GM12878 (cell line): ENCODE results near the gene FRS3. TPM values are rescaled to one million over a fixed set of nuclear protein-coding genes. Genes with fewer than 3 reads are reported as not detected.

Source experiments
- ATAC-seq: fragments of 200-7000 bp; cut with Tn5 transposase; 3 replicates; pipeline ENCODE4 v1.9.1; 2020; ENCODE audit warnings: mild to moderate bottlenecking, moderate library complexity
- BruUV-seq: library from RNA; stranded (reverse); fragments of 400-500 nt; replicated peaks from 2 replicates; lab custom pipeline; 2021; lab: Mats Ljungman, UMichigan
- CTCF ChIA-PET: fragments of 300-600 bp; sonication (Branson Sonifier 250); formaldehyde crosslinking; extraction: SDS; loops from one replicate; lab custom pipeline; 2021; ENCODE audit warnings: inconsistent platforms; lab: Yijun Ruan, JAX
- POLR2A ChIA-PET: fragments of 350-600 bp; formaldehyde crosslinking; extraction: SDS; loops from one replicate; lab custom pipeline; 2021; ENCODE audit warnings: inconsistent platforms; lab: Charles Lee
- RAD21 ChIA-PET: fragments of 300-600 bp; sonication (Branson Sonifier 250); formaldehyde crosslinking; loops from one replicate; lab custom pipeline; 2023; ENCODE audit warnings: antibody characterized with exemption; ENCODE audit not compliant: unreplicated experiment; lab: Charles Lee
- SMC1A ChIA-PET: fragments of 300-600 bp; sonication (Branson Sonifier 250); formaldehyde crosslinking; loops from one replicate; lab custom pipeline; 2023; ENCODE audit not compliant: unreplicated experiment, uncharacterized antibody; lab: Charles Lee
- DNase-seq: peaks from one replicate; pipeline ENCODE4 v3.0.0-alpha.2; 2011; ENCODE audit warnings: low read depth, low spot score
- FAIRE-seq: peaks from 3 replicates; lab custom pipeline; 2011; peaks lifted over from hg19 to GRCh38; lab: Jason Lieb, UNC
- H2AFZ ChIP-seq: 2 replicates; pipeline ENCODE4 v1.6.0; 2011; ENCODE audit warnings: low read depth, low read length, control low read depth; ENCODE audit not compliant: control insufficient read depth
- H3K27ac ChIP-seq: 2 replicates; pipeline ENCODE4 v1.5.1; 2011; ENCODE audit warnings: control low read depth; ENCODE audit not compliant: control insufficient read depth, insufficient read depth
- H3K27me3 ChIP-seq, 2 experiments: replicated peaks in 1 of 2; 2 replicates each; pipeline versions ENCODE4 v1.6.0 to v1.6.1; 2011; ENCODE audit warnings: low read length in 1 of 2; ENCODE audit not compliant: control insufficient read depth in 2 of 2, insufficient read depth in 2 of 2
- H3K36me3 ChIP-seq, 2 experiments: 2 replicates each; pipeline ENCODE4 v1.5.1; 2011; ENCODE audit warnings: low read length in 1 of 2; ENCODE audit not compliant: control insufficient read depth in 2 of 2, insufficient read depth in 2 of 2
- H3K4me1 ChIP-seq: 2 replicates; pipeline ENCODE4 v1.6.1; 2011; ENCODE audit warnings: mild to moderate bottlenecking, low read length, moderate library complexity, mixed read lengths; ENCODE audit not compliant: control insufficient read depth, insufficient read depth
- H3K4me2 ChIP-seq: 2 replicates; pipeline ENCODE4 v1.6.0; 2011; ENCODE audit warnings: control low read depth; ENCODE audit not compliant: control insufficient read depth, insufficient read depth
- H3K4me3 ChIP-seq: fragments of 200-600 bp; sonication (generic); 2 replicates; pipeline ENCODE4 v1.5.1; 2016
- H3K79me2 ChIP-seq: 2 replicates; pipeline ENCODE4 v1.6.0; 2011; ENCODE audit warnings: low read length; ENCODE audit not compliant: control insufficient read depth, insufficient read depth
- H3K9ac ChIP-seq: 2 replicates; pipeline ENCODE4 v1.8.0; 2011; ENCODE audit warnings: low read length, control low read depth, mixed read lengths; ENCODE audit not compliant: control insufficient read depth, insufficient read depth
- H3K9me3 ChIP-seq: replicated peaks from 3 replicates; pipeline ENCODE4 v1.5.1; 2011; ENCODE audit warnings: mild to moderate bottlenecking, low read length; ENCODE audit not compliant: control insufficient read depth, insufficient read depth
- H4K20me1 ChIP-seq: 2 replicates; pipeline ENCODE4 v1.6.0; 2011; ENCODE audit not compliant: control insufficient read depth, insufficient read depth
- CBX3 ChIP-seq: fragments of 200-600 bp; sonication (generic); IDR thresholded peaks from 2 replicates; pipeline ENCODE4 v1.6.1; 2016; ENCODE audit warnings: low read depth, borderline replicate concordance
- IKZF2 ChIP-seq, 2 experiments: fragments of 450-650 bp; IDR thresholded peaks; 2 replicates each; pipeline ENCODE4 v1.6.1; 2017; ENCODE audit warnings: mild to moderate bottlenecking in 2 of 2, moderate library complexity in 2 of 2
- MEF2A ChIP-seq: IDR thresholded peaks from 2 replicates; pipeline ENCODE4 v1.6.1; 2011; ENCODE audit warnings: low read depth, mild to moderate bottlenecking, low read length, moderate library complexity; ENCODE audit not compliant: insufficient read depth
- MYB ChIP-seq: fragments of 150-350 bp; IDR thresholded peaks from 2 replicates; pipeline ENCODE4 v1.6.1; 2014; ENCODE audit warnings: mild to moderate bottlenecking, low read depth, low read length, borderline replicate concordance
- NFXL1 ChIP-seq: fragments of 450-650 bp; IDR thresholded peaks from 2 replicates; pipeline ENCODE4 v1.6.1; 2017; ENCODE audit warnings: antibody characterized with exemption, mild to moderate bottlenecking, borderline replicate concordance
- PML ChIP-seq: IDR thresholded peaks from 2 replicates; pipeline ENCODE4 v1.6.1; 2012; ENCODE audit warnings: low read length, inconsistent platforms
- RCOR1 ChIP-seq: conservative IDR thresholded peaks from 2 replicates; pipeline ENCODE4 v1.6.1; 2012; ENCODE audit warnings: low read depth, low read length, improper control_type of control experiment
- RUNX3 ChIP-seq: IDR thresholded peaks from 2 replicates; pipeline ENCODE4 v1.6.1; 2012; ENCODE audit warnings: low read length, inconsistent platforms
- SIN3A ChIP-seq: IDR thresholded peaks from 2 replicates; pipeline ENCODE4 v1.6.1; 2012; ENCODE audit warnings: low read depth, low read length, improper control_type of control experiment
- SREBF1 ChIP-seq: IDR thresholded peaks from 2 replicates; pipeline ENCODE4 v1.6.1; 2012; ENCODE audit warnings: mild to moderate bottlenecking, low read length
- ZBED1 ChIP-seq: IDR thresholded peaks from 2 replicates; pipeline ENCODE4 v1.6.1; 2016; ENCODE audit warnings: borderline replicate concordance
- ZNF274 ChIP-seq: IDR thresholded peaks from one replicate; pipeline ENCODE4 v1.8.0; 2011; ENCODE audit not compliant: insufficient read length, insufficient read depth
- ZNF622 ChIP-seq: fragments of 450-650 bp; IDR thresholded peaks from 2 replicates; pipeline ENCODE4 v1.6.1; 2017; ENCODE audit warnings: mild to moderate bottlenecking, inconsistent platforms
- ZSCAN29 ChIP-seq: fragments of 450-650 bp; IDR thresholded peaks from 2 replicates; pipeline ENCODE4 v1.6.1; 2017; ENCODE audit warnings: mild to moderate bottlenecking, moderate library complexity
- whole genome bisulfite sequencing: methylation state at CpG from one replicate; pipeline ENCODE4 v1.1.6; 2016; ENCODE audit warnings: low lambda C conversion rate; ENCODE audit not compliant: insufficient replicate concordance, insufficient coverage; ENCODE audit errors: missing lambda C conversion rate; 5-methylcytosine and 5-hydroxymethylcytosine counted together
- in situ Hi-C: fragments of 300-500 bp; cut with MboI; formaldehyde crosslinking; loops from 9 replicates; pipeline ENCODE4 v1.14.3; 2018; ENCODE audit warnings: mixed read lengths
- intact Hi-C: fragments of 100-400 bp; cut with micrococcal nuclease; formaldehyde crosslinking; loops from one replicate; pipeline ENCODE4 v1.14.2; 2022; ENCODE audit not compliant: unreplicated experiment
- polyA plus RNA-seq, 11 experiments: library from polyadenylated mRNA; depleted of rRNA in 4 of 11; unstranded in 6 of 11; stranded (reverse) in 5 of 11; fragments of >200 nt; fragmentation: Nextera tagmentation in 4 of 11; fragmentation: Illumina TruSeq in 1 of 11; extraction: Ambion mirVana in 4 of 11; extraction: Trizol in 1 of 11; gene quantifications; 1 replicate in 1 of 11; 2 replicates in 10 of 11; pipeline versions ENCODE4 v1.2.1 to v1.2.3, GENCODE V29; 2011 to 2016; ENCODE audit warnings: inconsistent platforms in 2 of 11, missing spikeins in 2 of 11, low read depth in 1 of 11
- total RNA-seq, 4 experiments: library from RNA; depleted of rRNA in 3 of 4; stranded (reverse); fragments of >200 nt in 3 of 4; fragmentation: Illumina TruSeq in 1 of 4; extraction: Trizol in 1 of 4; gene quantifications; 2 replicates each; pipeline versions ENCODE4 v1.2.1 to v1.2.3, GENCODE V29; 2013 to 2021
- TF ChIP-seq, protein P1 (sequence below): IDR thresholded peaks from 2 replicates; pipeline ENCODE4 v1.6.1; 2012; ENCODE audit warnings: improper control_type of control experiment, low read depth, low read length; ENCODE audit not compliant: insufficient replicate concordance
- TF ChIP-seq, protein P2 (sequence below): fragments of 450-650 bp; IDR thresholded peaks from 2 replicates; pipeline ENCODE4 v1.6.1; 2016; ENCODE audit warnings: mild to moderate bottlenecking

The FRS3 gene
- total and polyA plus RNA-seq, 10 of the 15 experiments (the other 5 are each of a cell fraction or from before 2014, with no cell fraction given), result 0.05 to 3.4 (median 1.5) TPM

DNA sequence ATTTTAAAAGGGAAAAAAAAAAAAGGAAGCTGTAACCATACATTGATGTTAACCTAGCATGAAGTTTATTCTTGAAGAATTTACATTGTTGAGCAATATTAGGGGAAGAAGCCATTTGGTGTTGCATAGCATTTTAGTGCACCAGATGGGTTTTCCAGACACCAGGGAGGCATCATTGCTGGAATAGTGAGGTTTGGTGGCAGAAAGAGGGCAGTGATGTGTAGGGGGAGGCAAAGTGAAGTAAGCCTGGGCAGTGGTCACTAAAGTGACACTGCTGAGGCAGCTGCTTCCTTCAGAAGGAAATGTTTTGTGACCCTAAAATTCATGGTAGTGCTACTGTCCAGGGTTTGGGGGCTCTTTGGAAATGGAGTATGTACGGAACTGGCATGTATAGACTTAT is 10.3 kb upstream of the FRS3 start:
- TF ChIP-seq SREBF1, result no peak
- TF ChIP-seq, protein P1, sequence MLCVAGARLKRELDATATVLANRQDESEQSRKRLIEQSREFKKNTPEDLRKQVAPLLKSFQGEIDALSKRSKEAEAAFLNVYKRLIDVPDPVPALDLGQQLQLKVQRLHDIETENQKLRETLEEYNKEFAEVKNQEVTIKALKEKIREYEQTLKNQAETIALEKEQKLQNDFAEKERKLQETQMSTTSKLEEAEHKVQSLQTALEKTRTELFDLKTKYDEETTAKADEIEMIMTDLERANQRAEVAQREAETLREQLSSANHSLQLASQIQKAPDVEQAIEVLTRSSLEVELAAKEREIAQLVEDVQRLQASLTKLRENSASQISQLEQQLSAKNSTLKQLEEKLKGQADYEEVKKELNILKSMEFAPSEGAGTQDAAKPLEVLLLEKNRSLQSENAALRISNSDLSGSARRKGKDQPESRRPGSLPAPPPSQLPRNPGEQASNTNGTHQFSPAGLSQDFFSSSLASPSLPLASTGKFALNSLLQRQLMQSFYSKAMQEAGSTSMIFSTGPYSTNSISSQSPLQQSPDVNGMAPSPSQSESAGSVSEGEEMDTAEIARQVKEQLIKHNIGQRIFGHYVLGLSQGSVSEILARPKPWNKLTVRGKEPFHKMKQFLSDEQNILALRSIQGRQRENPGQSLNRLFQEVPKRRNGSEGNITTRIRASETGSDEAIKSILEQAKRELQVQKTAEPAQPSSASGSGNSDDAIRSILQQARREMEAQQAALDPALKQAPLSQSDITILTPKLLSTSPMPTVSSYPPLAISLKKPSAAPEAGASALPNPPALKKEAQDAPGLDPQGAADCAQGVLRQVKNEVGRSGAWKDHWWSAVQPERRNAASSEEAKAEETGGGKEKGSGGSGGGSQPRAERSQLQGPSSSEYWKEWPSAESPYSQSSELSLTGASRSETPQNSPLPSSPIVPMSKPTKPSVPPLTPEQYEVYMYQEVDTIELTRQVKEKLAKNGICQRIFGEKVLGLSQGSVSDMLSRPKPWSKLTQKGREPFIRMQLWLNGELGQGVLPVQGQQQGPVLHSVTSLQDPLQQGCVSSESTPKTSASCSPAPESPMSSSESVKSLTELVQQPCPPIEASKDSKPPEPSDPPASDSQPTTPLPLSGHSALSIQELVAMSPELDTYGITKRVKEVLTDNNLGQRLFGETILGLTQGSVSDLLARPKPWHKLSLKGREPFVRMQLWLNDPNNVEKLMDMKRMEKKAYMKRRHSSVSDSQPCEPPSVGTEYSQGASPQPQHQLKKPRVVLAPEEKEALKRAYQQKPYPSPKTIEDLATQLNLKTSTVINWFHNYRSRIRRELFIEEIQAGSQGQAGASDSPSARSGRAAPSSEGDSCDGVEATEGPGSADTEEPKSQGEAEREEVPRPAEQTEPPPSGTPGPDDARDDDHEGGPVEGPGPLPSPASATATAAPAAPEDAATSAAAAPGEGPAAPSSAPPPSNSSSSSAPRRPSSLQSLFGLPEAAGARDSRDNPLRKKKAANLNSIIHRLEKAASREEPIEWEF, result no peak
- TF ChIP-seq, protein P2, sequence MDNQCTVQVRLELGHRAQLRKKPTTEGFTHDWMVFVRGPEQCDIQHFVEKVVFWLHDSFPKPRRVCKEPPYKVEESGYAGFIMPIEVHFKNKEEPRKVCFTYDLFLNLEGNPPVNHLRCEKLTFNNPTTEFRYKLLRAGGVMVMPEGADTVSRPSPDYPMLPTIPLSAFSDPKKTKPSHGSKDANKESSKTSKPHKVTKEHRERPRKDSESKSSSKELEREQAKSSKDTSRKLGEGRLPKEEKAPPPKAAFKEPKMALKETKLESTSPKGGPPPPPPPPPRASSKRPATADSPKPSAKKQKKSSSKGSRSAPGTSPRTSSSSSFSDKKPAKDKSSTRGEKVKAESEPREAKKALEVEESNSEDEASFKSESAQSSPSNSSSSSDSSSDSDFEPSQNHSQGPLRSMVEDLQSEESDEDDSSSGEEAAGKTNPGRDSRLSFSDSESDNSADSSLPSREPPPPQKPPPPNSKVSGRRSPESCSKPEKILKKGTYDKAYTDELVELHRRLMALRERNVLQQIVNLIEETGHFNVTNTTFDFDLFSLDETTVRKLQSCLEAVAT, result no peak
- TF ChIP-seq NFXL1, result no peak
- TF ChIP-seq MEF2A, result no peak
- TF ChIP-seq RUNX3, result no peak
- no peak for TF ChIP-seq ZSCAN29
- TF ChIP-seq ZBED1, result no peak
- no peak for TF ChIP-seq SIN3A
- TF ChIP-seq ZNF622, result no peak
- TF ChIP-seq IKZF2 (IDR thresholded peaks at IDR 0.05), result no peak
- TF ChIP-seq RCOR1, result no peak
- no peak for TF ChIP-seq ZNF274
- TF ChIP-seq CBX3, result no peak
- no peak for TF ChIP-seq MYB
- TF ChIP-seq PML, result no peak
- 100% methylated on average over 1 of the region's 1 CpG for WGBS
- H3K9me3 ChIP-seq, result no peaks in the 10 kb centered on the region
- no peak for DNase-seq
- SMC1A ChIA-PET, result interaction anchor here (1.0 to 1.3 kb wide), 2 partner anchors 10 to 239 kb away, joined by 3 to 5 read pairs; no protein-coding TSS in a partner anchor
- peaks cover 16% of the 10 kb centered on the region for H3K4me1 ChIP-seq
- FAIRE-seq, result no peak
- in situ Hi-C loops (no loop called here), intact Hi-C loops (no loop called here)
- peaks cover 25% of the 10 kb centered on the region for H3K79me2 ChIP-seq
- H3K4me3 ChIP-seq, result no peak overlapping the region
- H4K20me1 ChIP-seq, result no peaks in the 10 kb centered on the region
- H3K27ac ChIP-seq, result no peak overlapping the region
- no peaks in the 10 kb centered on the region for H3K27me3 ChIP-seq
- no peak overlapping the region for H3K9ac ChIP-seq
- ATAC-seq, result no peak
- RAD21 ChIA-PET, result no interaction called here
- BruUV-seq, result no TSS peak
- CTCF ChIA-PET, result interaction anchor here (1.1 to 1.8 kb wide), 3 partner anchors 11 to 256 kb away, joined by 4 to 7 read pairs (median 5); no protein-coding TSS in a partner anchor
- H3K4me2 ChIP-seq, result 0 out of 2 replicates have a peak overlapping the region, but pooled peaks have one; percentile 25
- H2AFZ ChIP-seq, result no peak overlapping the region
- POLR2A ChIA-PET, result no interaction called here
- H3K36me3 ChIP-seq, result peaks cover 5 to 21% of the 10 kb centered on the region in 2 experiments
